Stimulated activated effector memory CD8-positive, alpha-beta T cell treated with anti-CD3 and anti-CD28 coated beads, Interleukin-12 subunit alpha, Interleukin-12 subunit beta, amount 100 ng/mL, for 72 hours (primary cell): ENCODE measurements around the gene SLC37A1.

Experiments
- ATAC-seq: fragments of 150-1000 bp; cut with Tn5 transposase; 2 replicates; pipeline ENCODE4 v1.10.0; 2021
- DNase-seq, 2 donors: peaks; one replicate each; pipeline ENCODE4 v3.0.0; 2021 to 2022; ENCODE audit warnings: low spot score in 2 of 2
- H3K27ac Mint-ChIP-seq: one replicate; pipeline ENCODE4 v1.8.0; 2022; ENCODE audit warnings: mild to moderate bottlenecking, mixed read lengths
- H3K36me3 Mint-ChIP-seq: one replicate; pipeline ENCODE4 v1.8.0; 2022; ENCODE audit warnings: mild to moderate bottlenecking, mixed read lengths
- H3K4me1 Mint-ChIP-seq: one replicate; pipeline ENCODE4 v1.8.0; 2022; ENCODE audit warnings: mixed read lengths
- H3K4me3 Mint-ChIP-seq: one replicate; pipeline ENCODE4 v1.8.0; 2022; ENCODE audit warnings: mild to moderate bottlenecking, mixed read lengths
- H3K9me3 Mint-ChIP-seq: one replicate; pipeline ENCODE4 v1.8.0; 2022; ENCODE audit warnings: mixed read lengths

SLC37A1 gene

GRCh38 chr21:42571391-42572150 lies 57.9 kb downstream of the SLC37A1 start:
- Mint-ChIP-seq H3K36me3 (peaks cover 28% of the 10 kb centered on the region), H3K27ac (no peak overlapping the region), H3K4me3 (no peak overlapping the region), H3K4me1 (no peaks in the 10 kb centered on the region), H3K9me3 (peaks cover 3% of the 10 kb centered on the region)
- ATAC-seq (no peak), DNase-seq (no peak)

- Mint-ChIP-seq H3K27ac (no peak overlapping the region), H3K4me1 (no peaks in the 10 kb centered on the region), H3K9me3 (peaks cover 7% of the 10 kb centered on the region), H3K4me3 (no peak overlapping the region), H3K36me3 (peaks cover 21% of the 10 kb centered on the region)
- no peak for ATAC-seq
- DNase-seq, result no peak
Measured at GRCh38 chr21:42572906-42573495, 59.3 kb downstream of the SLC37A1 start.

DNA sequence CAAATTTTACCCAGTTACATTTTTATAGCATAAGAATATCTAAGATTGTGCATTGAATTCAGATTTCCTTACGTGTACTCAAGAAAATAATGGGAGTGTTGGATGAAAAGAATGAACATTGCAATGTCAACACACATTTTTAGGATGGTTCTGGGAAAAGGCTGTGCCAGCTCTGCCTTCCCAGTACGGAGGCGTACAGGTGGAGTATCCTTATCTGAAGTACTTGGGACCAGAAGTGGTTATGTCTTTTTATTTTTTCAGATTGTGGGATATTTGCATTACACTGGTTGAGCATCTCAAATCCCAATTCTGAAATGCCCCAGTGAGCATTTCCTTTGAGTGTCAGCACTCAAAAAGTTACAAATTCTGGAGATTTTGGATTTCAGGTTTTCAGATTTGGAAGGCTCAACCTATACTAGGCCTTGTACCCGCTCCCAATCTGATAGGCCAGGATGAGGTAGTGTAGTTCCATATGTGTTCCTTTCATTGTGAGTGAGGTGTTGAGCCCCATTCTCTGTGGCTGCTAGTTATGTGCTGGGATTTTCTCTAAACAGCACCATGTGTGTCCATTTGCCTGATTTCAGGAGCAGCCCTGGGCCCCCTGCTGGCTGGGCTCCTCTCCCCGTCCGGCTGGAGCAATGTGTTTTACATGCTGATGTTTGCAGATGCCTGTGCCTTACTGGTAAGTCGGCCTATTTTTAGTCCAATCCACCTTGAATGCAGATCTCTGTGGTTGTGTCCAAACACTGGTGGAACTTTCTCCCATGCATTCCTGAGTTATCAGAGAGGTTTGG lies 60.8 kb downstream of the SLC37A1 start:
- Mint-ChIP-seq H3K4me3 (no peak overlapping the region), H3K4me1 (no peaks in the 10 kb centered on the region), H3K27ac (no peak overlapping the region), H3K9me3 (peaks cover 7% of the 10 kb centered on the region), H3K36me3 (peaks cover 14% of the 10 kb centered on the region)
- ATAC-seq (no peak), DNase-seq (no peak)

- H3K27ac Mint-ChIP-seq, result no peak overlapping the region
- peaks cover 14% of the 10 kb centered on the region for H3K36me3 Mint-ChIP-seq
- H3K4me3 Mint-ChIP-seq, result no peak overlapping the region
- H3K9me3 Mint-ChIP-seq, result peaks cover 7% of the 10 kb centered on the region
- H3K4me1 Mint-ChIP-seq, result no peaks in the 10 kb centered on the region
- ATAC-seq (no peak), DNase-seq (no peak)
Measured at GRCh38 chr21:42575111-42575510, 61.5 kb downstream of the SLC37A1 start.

GRCh38 chr21:42576639-42577038 lies 63.0 kb downstream of the SLC37A1 start:
- H3K36me3 Mint-ChIP-seq, result peaks cover 10% of the 10 kb centered on the region
- peaks cover 7% of the 10 kb centered on the region for H3K9me3 Mint-ChIP-seq
- ATAC-seq (no peak), DNase-seq (no peak)
- H3K4me3 Mint-ChIP-seq, result no peak overlapping the region
- H3K4me1 Mint-ChIP-seq, result no peaks in the 10 kb centered on the region
- H3K27ac Mint-ChIP-seq, result no peak overlapping the region

GRCh38 chr21:42578034-42578433 lies 64.4 kb downstream of the SLC37A1 start:
- Mint-ChIP-seq H3K9me3 (peaks cover 7% of the 10 kb centered on the region), H3K4me3 (no peak overlapping the region), H3K27ac (no peak overlapping the region), H3K36me3 (no peaks in the 10 kb centered on the region), H3K4me1 (no peaks in the 10 kb centered on the region)
- ATAC-seq (no peak), DNase-seq (no peak)

GRCh38 chr21:42578761-42579415 lies 65.2 kb downstream of the SLC37A1 start:
- ATAC-seq (no peak), DNase-seq (no peak)
- Mint-ChIP-seq H3K27ac (no peak overlapping the region), H3K4me1 (no peaks in the 10 kb centered on the region), H3K4me3 (no peak overlapping the region), H3K36me3 (no peaks in the 10 kb centered on the region), H3K9me3 (peaks cover 7% of the 10 kb centered on the region)

GRCh38 chr21:42579456-42580075 lies 65.9 kb downstream of the SLC37A1 start:
- no peak for ATAC-seq
- DNase-seq, result no peak
- Mint-ChIP-seq H3K4me3 (no peak overlapping the region), H3K36me3 (no peaks in the 10 kb centered on the region), H3K27ac (no peak overlapping the region), H3K9me3 (peaks cover 7% of the 10 kb centered on the region), H3K4me1 (no peaks in the 10 kb centered on the region)

DNA sequence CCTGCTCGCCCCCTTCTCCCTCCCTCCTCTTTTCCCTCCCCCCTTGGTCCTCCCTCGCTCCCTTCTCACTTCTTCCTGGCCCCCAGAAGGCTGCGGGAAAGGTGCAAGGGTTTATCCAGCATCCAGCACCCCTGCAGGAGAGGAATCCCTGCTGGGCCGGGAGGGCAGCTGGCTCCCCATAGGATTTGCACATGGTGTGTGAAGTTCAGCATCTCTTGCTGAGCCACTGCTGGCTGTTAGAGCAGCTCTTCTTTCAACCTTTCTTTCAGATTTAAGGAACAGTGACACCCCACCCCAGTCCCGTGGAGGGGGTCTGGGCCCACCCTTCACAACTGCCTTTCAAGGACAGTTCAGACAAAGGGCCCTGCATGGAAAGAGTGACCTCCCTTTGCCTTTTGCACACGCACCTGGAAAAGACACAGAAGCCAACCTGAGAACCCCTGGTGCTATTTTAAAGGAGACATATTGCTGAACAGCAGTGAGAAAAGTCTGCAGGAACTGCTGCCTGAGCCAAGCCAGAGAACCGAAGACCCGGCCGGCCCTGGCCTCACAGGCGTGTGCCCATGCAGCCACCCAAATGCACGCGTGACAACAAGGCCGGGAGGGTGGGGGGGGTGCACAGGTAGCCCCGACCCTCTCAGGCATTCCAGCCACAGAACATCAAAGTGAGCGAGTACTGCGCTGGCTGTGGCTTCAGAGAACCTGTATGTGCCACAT lies 66.6 kb downstream of the SLC37A1 start:
- Mint-ChIP-seq H3K9me3 (peaks cover 7% of the 10 kb centered on the region), H3K27ac (no peak overlapping the region), H3K4me1 (no peaks in the 10 kb centered on the region), H3K36me3 (no peaks in the 10 kb centered on the region), H3K4me3 (no peak overlapping the region)
- no peak for DNase-seq
- no peak for ATAC-seq

DNA sequence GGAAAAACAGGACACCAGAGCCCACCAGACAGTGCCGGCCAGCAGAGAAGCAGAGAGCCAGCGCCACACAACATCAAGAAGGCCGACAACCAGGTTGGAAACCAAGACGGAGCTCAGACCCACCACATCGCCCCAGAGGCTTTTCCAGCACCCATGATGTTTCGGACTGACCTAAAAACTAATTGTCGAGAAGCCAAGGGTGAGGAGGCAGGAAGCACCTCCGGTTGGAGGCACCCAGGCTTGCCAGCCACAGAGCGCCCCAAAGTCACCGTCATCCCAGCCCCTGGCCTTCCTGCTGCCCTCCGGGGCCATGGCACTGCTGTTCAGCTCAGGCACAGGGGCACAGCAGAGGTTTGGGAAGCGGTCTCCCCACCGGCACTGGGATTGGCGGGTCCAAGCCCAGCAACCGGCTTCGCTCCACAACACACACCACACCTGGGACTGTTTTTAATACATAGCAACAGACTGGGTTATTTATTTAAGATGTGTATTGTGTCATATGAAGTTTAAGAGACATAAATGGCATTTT lies 67.2 kb downstream of the SLC37A1 start:
- peaks cover 7% of the 10 kb centered on the region for H3K9me3 Mint-ChIP-seq
- H3K4me3 Mint-ChIP-seq, result no peak overlapping the region
- H3K27ac Mint-ChIP-seq, result no peak overlapping the region
- DNase-seq (no peak), ATAC-seq (no peak)
- H3K4me1 Mint-ChIP-seq, result no peaks in the 10 kb centered on the region
- H3K36me3 Mint-ChIP-seq, result no peaks in the 10 kb centered on the region

GRCh38 chr21:42581336-42581992 lies 67.8 kb downstream of the SLC37A1 start:
- DNase-seq, result no peak
- H3K27ac Mint-ChIP-seq, result no peak overlapping the region
- H3K9me3 Mint-ChIP-seq, result peaks cover 5% of the 10 kb centered on the region
- H3K4me1 Mint-ChIP-seq, result no peaks in the 10 kb centered on the region
- H3K36me3 Mint-ChIP-seq, result no peaks in the 10 kb centered on the region
- H3K4me3 Mint-ChIP-seq, result no peak overlapping the region
- ATAC-seq, result no peak

DNA sequence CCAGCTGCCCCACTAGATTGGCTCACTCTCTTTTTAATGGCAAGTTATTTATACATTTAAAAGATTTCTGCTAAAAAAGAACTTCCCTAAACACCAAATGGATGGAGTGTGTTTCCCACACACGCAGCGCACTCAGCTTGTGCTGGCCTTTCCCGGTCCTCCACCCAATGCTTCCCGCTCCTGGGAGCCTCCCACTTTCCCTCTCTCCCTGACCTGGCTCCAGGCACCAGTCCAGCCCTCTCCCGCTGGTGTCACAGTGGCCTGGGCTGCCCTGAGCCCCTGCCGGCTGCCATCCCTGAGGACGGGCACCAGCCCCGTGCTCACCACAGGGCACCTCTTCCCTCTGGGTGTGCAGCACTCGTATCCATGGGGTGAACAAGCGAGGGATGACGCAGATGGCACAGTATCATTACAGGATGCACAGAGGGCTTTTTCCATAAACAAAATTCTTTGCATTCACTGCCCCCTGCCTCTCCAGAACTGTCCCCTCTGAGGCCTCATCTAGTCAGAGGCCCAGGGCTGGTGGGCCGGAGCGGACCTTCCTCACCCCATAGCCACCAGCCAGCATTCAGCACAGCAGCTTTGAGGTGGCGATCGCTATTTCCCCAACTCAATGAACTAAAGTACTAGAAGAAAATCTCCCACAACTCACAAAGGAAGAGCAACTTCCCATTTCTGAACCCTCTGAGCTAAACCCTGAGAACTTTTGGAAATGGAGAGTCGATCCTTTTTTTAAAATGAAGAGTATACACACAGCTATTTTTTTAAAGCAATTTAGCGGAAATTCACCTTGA lies 68.5 kb downstream of the SLC37A1 start:
- Mint-ChIP-seq H3K4me1 (no peaks in the 10 kb centered on the region), H3K36me3 (no peaks in the 10 kb centered on the region), H3K4me3 (no peak overlapping the region), H3K27ac (no peak overlapping the region), H3K9me3 (no peaks in the 10 kb centered on the region)
- DNase-seq, result no peak
- ATAC-seq, result no peak

DNA sequence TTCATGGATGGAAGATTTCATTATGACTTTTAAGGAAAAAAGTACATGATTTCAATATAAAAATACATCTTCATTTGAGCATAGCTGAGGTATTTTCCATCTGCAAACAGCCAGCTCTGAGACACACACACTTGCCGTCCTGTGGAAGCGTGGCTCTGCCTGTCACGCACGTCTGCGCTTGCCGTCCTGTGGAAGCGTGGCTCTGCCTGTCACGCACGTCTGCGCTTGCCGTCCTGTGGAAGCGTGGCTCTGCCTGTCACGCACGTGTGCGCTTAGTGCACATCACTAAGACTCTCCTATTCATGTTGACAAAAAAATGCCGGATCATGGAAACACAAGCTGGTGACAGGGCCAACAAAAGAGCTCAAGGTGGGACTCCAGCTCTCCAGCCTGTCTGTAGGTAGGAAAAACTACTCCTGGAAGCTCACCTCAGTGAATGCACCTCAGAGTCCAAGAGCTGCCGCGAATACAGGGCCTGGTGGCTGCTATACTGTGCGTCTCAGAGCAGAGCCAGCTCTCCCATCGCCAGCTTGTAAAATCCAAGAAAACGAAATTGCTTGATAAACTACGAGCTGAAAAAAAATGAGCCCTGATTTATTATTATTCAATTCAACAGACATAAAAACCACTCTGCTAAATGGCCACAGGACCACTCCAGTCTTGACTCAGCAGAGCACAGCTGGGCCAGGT lies 69.3 kb downstream of the SLC37A1 start:
- ATAC-seq (no peak), DNase-seq (no peak)
- H3K4me1 Mint-ChIP-seq, result no peaks in the 10 kb centered on the region
- H3K9me3 Mint-ChIP-seq, result no peaks in the 10 kb centered on the region
- no peak overlapping the region for H3K4me3 Mint-ChIP-seq
- no peak overlapping the region for H3K27ac Mint-ChIP-seq
- no peaks in the 10 kb centered on the region for H3K36me3 Mint-ChIP-seq
